Measurements from ENCODE around the gene MICALL2. TPM values are rescaled to one million over a fixed set of nuclear protein-coding genes. Genes with fewer than 3 reads are reported as not detected.

The MICALL2 gene
- total RNA-seq, 1 donor from 2014 or later, result 8.3 TPM

GRCh38 chr7:1421946-1422345 lies 37.3 kb downstream of the MICALL2 start:
- peaks cover 93% of the 10 kb centered on the region for H3K27me3 ChIP-seq (ENCODE audit: low read depth)
- intact Hi-C loops (cut with micrococcal nuclease), result no loop called here

GRCh38 chr7:1421020-1421790 lies 38.1 kb downstream of the MICALL2 start:
- TF ChIP-seq CTCF (IDR thresholded peaks at IDR 0.05; ENCODE audit: borderline replicate concordance), result no peak
- H3K4me3 ChIP-seq, result no peak overlapping the region
- H3K27ac ChIP-seq (replicated peaks), result no peak overlapping the region
- H3K27me3 ChIP-seq (ENCODE audit: low read depth), result peaks cover 93% of the 10 kb centered on the region
- no peaks in the 10 kb centered on the region for H3K4me1 ChIP-seq
- H3K36me3 ChIP-seq, result no peaks in the 10 kb centered on the region
- intact Hi-C loops (cut with micrococcal nuclease), result no loop called here
- DNase-seq, result no peak
- no peaks in the 10 kb centered on the region for H3K9me3 ChIP-seq (replicated peaks)

More at GRCh38 chr7:1421946-1422345, 37.3 kb downstream of the MICALL2 start:
- no peak for DNase-seq
- H3K4me1 ChIP-seq, result no peaks in the 10 kb centered on the region
- H3K36me3 ChIP-seq, result no peaks in the 10 kb centered on the region
- H3K27ac ChIP-seq (replicated peaks), result no peak overlapping the region
- no peaks in the 10 kb centered on the region for H3K9me3 ChIP-seq (replicated peaks)
- TF ChIP-seq CTCF (IDR thresholded peaks at IDR 0.05; ENCODE audit: borderline replicate concordance), result no peak
- H3K4me3 ChIP-seq, result no peak overlapping the region

- intact Hi-C loops (cut with micrococcal nuclease), result no loop called here
- Histone ChIP-seq H3K4me1 (no peaks in the 10 kb centered on the region), H3K9me3 (replicated peaks) (no peaks in the 10 kb centered on the region), H3K4me3 (no peak overlapping the region), H3K27ac (replicated peaks) (no peak overlapping the region), H3K27me3 (ENCODE audit: low read depth) (peaks cover 83% of the 10 kb centered on the region), H3K36me3 (no peaks in the 10 kb centered on the region)
- no peak for DNase-seq
- no peak for TF ChIP-seq CTCF (IDR thresholded peaks at IDR 0.05; ENCODE audit: borderline replicate concordance)
These were observed 39.6 kb downstream of the MICALL2 start for GRCh38 chr7:1419688-1420087.

- Histone ChIP-seq H3K27ac (replicated peaks) (no peak overlapping the region), H3K4me1 (no peaks in the 10 kb centered on the region), H3K9me3 (replicated peaks) (no peaks in the 10 kb centered on the region), H3K36me3 (no peaks in the 10 kb centered on the region), H3K4me3 (no peak overlapping the region), H3K27me3 (ENCODE audit: low read depth) (peaks cover 87% of the 10 kb centered on the region)
- no peak for DNase-seq
- TF ChIP-seq CTCF (IDR thresholded peaks at IDR 0.05; ENCODE audit: borderline replicate concordance), result no peak
- intact Hi-C loops (cut with micrococcal nuclease), result no loop called here
These were observed 40.0 kb downstream of the MICALL2 start for GRCh38 chr7:1419310-1419634.

GRCh38 chr7:1418505-1419309 lies 40.6 kb downstream of the MICALL2 start:
- TF ChIP-seq CTCF (IDR thresholded peaks at IDR 0.05; ENCODE audit: borderline replicate concordance), result no peak
- intact Hi-C loops (cut with micrococcal nuclease), result no loop called here
- no peaks in the 10 kb centered on the region for H3K36me3 ChIP-seq
- no peak overlapping the region for H3K27ac ChIP-seq (replicated peaks)
- H3K4me3 ChIP-seq, result no peak overlapping the region
- DNase-seq, result no peak
- H3K9me3 ChIP-seq (replicated peaks), result no peaks in the 10 kb centered on the region
- peaks cover 88% of the 10 kb centered on the region for H3K27me3 ChIP-seq (ENCODE audit: low read depth)
- no peaks in the 10 kb centered on the region for H3K4me1 ChIP-seq
